Lung (tissue), 12 donors: ENCODE measurements around the gene MYH6. TPM values are rescaled to one million over a fixed set of nuclear protein-coding genes. Genes with fewer than 3 reads are reported as not detected.

Experiments
- ATAC-seq: fragments of 200-7000 bp; cut with Tn5 transposase; one replicate; pipeline ENCODE4 v1.9.1; 2020; ENCODE audit warnings: moderate number of reproducible peaks; ENCODE audit not compliant: insufficient read depth, low FRiP score
- DNase-seq, 3 donors: peaks; one replicate each; pipeline ENCODE4 v3.0.0-alpha.2; 2013 to 2017
- H3K27ac ChIP-seq, 2 donors: one replicate each; pipeline ENCODE4 v1.5.1; 2013; ENCODE audit warnings: mild to moderate bottlenecking in 2 of 2, moderate library complexity in 2 of 2, control low read depth in 1 of 2, inconsistent platforms in 1 of 2, low read depth in 1 of 2, low read length in 1 of 2
- H3K27me3 ChIP-seq, 3 donors: one replicate each; pipeline ENCODE4 v1.5.1; 2013; ENCODE audit warnings: low read length in 2 of 3; ENCODE audit not compliant: control insufficient read depth in 3 of 3, insufficient read depth in 3 of 3
- H3K36me3 ChIP-seq, 4 donors: one replicate each; pipeline ENCODE4 v1.5.1; 2013; ENCODE audit warnings: low read length in 4 of 4, mild to moderate bottlenecking in 1 of 4, moderate library complexity in 1 of 4; ENCODE audit not compliant: control insufficient read depth in 4 of 4, insufficient read depth in 4 of 4
- H3K4me1 ChIP-seq, 5 donors: one replicate each; pipeline ENCODE4 v1.5.1; 2013; ENCODE audit warnings: low read length in 5 of 5, mild to moderate bottlenecking in 2 of 5, moderate library complexity in 1 of 5; ENCODE audit not compliant: control insufficient read depth in 5 of 5, insufficient read depth in 5 of 5
- H3K4me3 ChIP-seq: one replicate; pipeline ENCODE4 v1.5.1; 2013; ENCODE audit warnings: mild to moderate bottlenecking, control low read depth, moderate library complexity
- H3K9ac ChIP-seq, 2 donors: one replicate each; pipeline ENCODE4 v1.5.1; 2013; ENCODE audit warnings: low read length in 2 of 2, control low read depth in 1 of 2; ENCODE audit not compliant: insufficient read depth in 1 of 2
- H3K9me3 ChIP-seq, 4 donors: one replicate each; pipeline ENCODE4 v1.5.1; 2013; ENCODE audit warnings: low read length in 3 of 4, mild to moderate bottlenecking in 1 of 4, moderate library complexity in 1 of 4; ENCODE audit not compliant: control insufficient read depth in 4 of 4, insufficient read depth in 3 of 4
- CTCF ChIP-seq: IDR thresholded peaks from 2 replicates; pipeline ENCODE4 v1.5.1; 2012; ENCODE audit warnings: mild to moderate bottlenecking; ENCODE audit errors: control extremely low read depth, extremely low read depth
- whole genome bisulfite sequencing, 2 donors: extraction: QIAGEN DNeasy Blood & Tissue Kit; methylation state at CpG; one replicate each; pipeline ENCODE4 v1.1.7; 2013; 5-methylcytosine and 5-hydroxymethylcytosine counted together
- polyA plus RNA-seq, 2 donors: library from polyadenylated mRNA; stranded (reverse); fragments of 200-250 nt; gene quantifications; one replicate each; pipeline ENCODE4 v1.2.1, GENCODE V29; 2013
- total RNA-seq, 2 donors: library from RNA; depleted of rRNA in 1 of 2; stranded (reverse); fragments of >200 nt in 1 of 2; gene quantifications; one replicate each; pipeline ENCODE4 v1.2.1, GENCODE V29; 2014 to 2021
- donor health status: control.
- donor health status: control.
- donor health status: Bipolar disorder and iron deficiency.
- donor health status: healthy.
- donor health status: DM: yes; HTN: yes; CAD: no.

The MYH6 gene
- total and polyA plus RNA-seq, 4 donors: 0.25 to 7.1 (median 0.28) TPM; not detected in 1

GRCh38 chr14:23450379-23450778 is 42.3 kb upstream of the MYH6 start:
- Histone ChIP-seq H3K9me3 (no peaks in the 10 kb centered on the region), H3K9ac (no peak overlapping the region), H3K4me1 (peaks cover 0 to 7% (median 0%) of the 10 kb centered on the region in 5 donors), H3K36me3 (no peaks in the 10 kb centered on the region), H3K27ac (no peak overlapping the region), H3K4me3 (no peak overlapping the region), H3K27me3 (peaks cover 0 to 4% (median 0%) of the 10 kb centered on the region in 3 donors)
- DNase-seq: no peak
- no peak for TF ChIP-seq CTCF
- ATAC-seq: no peak
- WGBS, 2 donors: 83 to 90% methylated on average over 2 of the region's 2 CpGs

GRCh38 chr14:23449314-23449713 is 41.2 kb upstream of the MYH6 start:
- H3K27ac ChIP-seq: no peak overlapping the region
- H3K9me3 ChIP-seq: no peaks in the 10 kb centered on the region
- no peak for TF ChIP-seq CTCF
- DNase-seq (no peak), ATAC-seq (no peak)
- H3K4me1 ChIP-seq: peaks cover 0 to 7% (median 0%) of the 10 kb centered on the region in 5 donors
- 86 to 91% methylated on average over 1 of the region's 1 CpG for whole genome bisulfite sequencing, 2 donors
- no peaks in the 10 kb centered on the region for H3K36me3 ChIP-seq
- H3K9ac ChIP-seq: no peak overlapping the region
- peaks cover 0 to 4% (median 0%) of the 10 kb centered on the region in 3 donors for H3K27me3 ChIP-seq
- no peak overlapping the region for H3K4me3 ChIP-seq

GRCh38 chr14:23447361-23448350 is 39.6 kb upstream of the MYH6 start:
- Histone ChIP-seq H3K9me3 (no peaks in the 10 kb centered on the region), H3K36me3 (no peaks in the 10 kb centered on the region), H3K27ac (no peak overlapping the region), H3K9ac (no peak overlapping the region), H3K4me1 (peaks cover 0 to 7% (median 0%) of the 10 kb centered on the region in 5 donors), H3K27me3 (peaks cover 0 to 2% (median 0%) of the 10 kb centered on the region in 3 donors), H3K4me3 (no peak overlapping the region)
- DNase-seq: peak in 2 of 3 donors; percentile 37 to 56
- WGBS, 2 donors: 76 to 85% methylated on average over 7 of the region's 7 CpGs
- no peak for TF ChIP-seq CTCF
- ATAC-seq: no peak
